IMR-90 (cell line): ENCODE measurements around the gene NES. TPM values are rescaled to one million over a fixed set of nuclear protein-coding genes. Genes with fewer than 3 reads are reported as not detected.

Experiments used
- ATAC-seq: fragments of 200-7000 bp; cut with Tn5 transposase; 2 replicates; pipeline ENCODE4 v1.9.1; 2020; ENCODE audit warnings: low read depth, mild to moderate bottlenecking, moderate library complexity
- BruUV-seq: library from RNA; stranded (reverse); fragments of 400-500 nt; replicated peaks from 2 replicates; lab custom pipeline; 2021; lab: Mats Ljungman, UMichigan
- CTCF ChIA-PET: fragments of 300-600 bp; formaldehyde crosslinking; extraction: SDS; loops from one replicate; lab custom pipeline; 2021; ENCODE audit warnings: antibody characterized with exemption; lab: Yijun Ruan, JAX
- POLR2A ChIA-PET: fragments of 300-600 bp; sonication (Branson Sonifier 250); formaldehyde crosslinking; loops from one replicate; lab custom pipeline; 2022; ENCODE audit warnings: antibody characterized with exemption; ENCODE audit not compliant: unreplicated experiment; lab: Charles Lee
- DNase-seq: peaks from one replicate; pipeline ENCODE4 v3.0.0; 2013
- H2AFZ ChIP-seq: replicated peaks from 2 replicates; pipeline ENCODE3; 2013; ENCODE audit warnings: low read length, mild to moderate bottlenecking; ENCODE audit not compliant: poor library complexity
- H2AK5ac ChIP-seq: 2 replicates; pipeline ENCODE4 v1.6.1; 2013; ENCODE audit warnings: low read depth, low read length, inconsistent platforms
- H2AK9ac ChIP-seq: replicated peaks from 2 replicates; pipeline ENCODE3; 2013; ENCODE audit warnings: mild to moderate bottlenecking, low read depth, low read length, moderate library complexity; ENCODE audit not compliant: poor library complexity
- H2BK120ac ChIP-seq: 2 replicates; pipeline ENCODE4 v1.6.1; 2013; ENCODE audit warnings: low read depth, low read length, inconsistent platforms
- H2BK15ac ChIP-seq: 3 replicates; pipeline ENCODE4 v1.6.1; 2013; ENCODE audit warnings: low read depth, low read length, inconsistent platforms
- H2BK20ac ChIP-seq: 2 replicates; pipeline ENCODE4 v1.6.1; 2013; ENCODE audit warnings: low read depth, mild to moderate bottlenecking, inconsistent platforms, low read length, moderate library complexity
- H2BK5ac ChIP-seq: 2 replicates; pipeline ENCODE4 v1.6.1; 2013; ENCODE audit warnings: mild to moderate bottlenecking, low read depth, low read length, inconsistent platforms; ENCODE audit not compliant: poor library complexity, severe bottlenecking
- H3K14ac ChIP-seq: replicated peaks from 2 replicates; pipeline ENCODE4 v1.6.1; 2013; ENCODE audit warnings: low read depth, low read length, inconsistent platforms
- H3K18ac ChIP-seq: 2 replicates; pipeline ENCODE4 v1.6.1; 2013; ENCODE audit warnings: low read depth, low read length, control low read depth
- H3K23ac ChIP-seq: 2 replicates; pipeline ENCODE4 v1.6.1; 2013; ENCODE audit warnings: low read depth, low read length, inconsistent platforms
- H3K27ac ChIP-seq: 2 replicates; pipeline ENCODE4 v1.5.1; 2013; ENCODE audit warnings: mild to moderate bottlenecking, control low read depth, low read length; ENCODE audit not compliant: insufficient read depth
- H3K27me3 ChIP-seq: 2 replicates; pipeline ENCODE4 v1.6.1; 2013; ENCODE audit warnings: low read length; ENCODE audit not compliant: control insufficient read depth, insufficient read depth
- H3K36me3 ChIP-seq: 2 replicates; pipeline ENCODE4 v1.6.1; 2013; ENCODE audit warnings: low read length, mixed read lengths; ENCODE audit not compliant: control insufficient read depth, insufficient read depth
- H3K4ac ChIP-seq: 2 replicates; pipeline ENCODE4 v1.6.1; 2013; ENCODE audit warnings: low read depth, low read length, inconsistent platforms
- H3K4me1 ChIP-seq: 2 replicates; pipeline ENCODE4 v1.6.1; 2013; ENCODE audit warnings: low read length, mixed read lengths; ENCODE audit not compliant: control insufficient read depth, insufficient read depth
- H3K4me2 ChIP-seq: 2 replicates; pipeline ENCODE4 v1.6.1; 2013; ENCODE audit warnings: low read depth, mild to moderate bottlenecking, control low read depth, low read length, moderate library complexity
- H3K4me3 ChIP-seq: 2 replicates; pipeline ENCODE4 v1.5.1; 2013; ENCODE audit warnings: low read depth, mild to moderate bottlenecking, control low read depth, low read length, moderate library complexity; ENCODE audit not compliant: insufficient read depth
- H3K56ac ChIP-seq: 2 replicates; pipeline ENCODE4 v1.6.1; 2013; ENCODE audit warnings: low read length, inconsistent platforms; ENCODE audit not compliant: insufficient read depth; ENCODE audit errors: extremely low read depth
- H3K79me1 ChIP-seq, 2 experiments: 2 replicates each; pipeline ENCODE4 v1.6.1; 2013; ENCODE audit warnings: low read length in 2 of 2, inconsistent platforms in 1 of 2, low read depth in 1 of 2
- H3K9ac ChIP-seq: 2 replicates; pipeline ENCODE4 v1.6.1; 2013; ENCODE audit warnings: low read depth, low read length, control low read depth
- H3K9me1 ChIP-seq: 2 replicates; pipeline ENCODE4 v1.6.1; 2013; ENCODE audit warnings: low read length, inconsistent platforms; ENCODE audit not compliant: insufficient read depth
- H3K9me3 ChIP-seq: 2 replicates; pipeline ENCODE4 v1.6.1; 2013; ENCODE audit warnings: low read length; ENCODE audit not compliant: control insufficient read depth, insufficient read depth
- H4K20me1 ChIP-seq: 2 replicates; pipeline ENCODE4 v1.6.1; 2013; ENCODE audit warnings: low read length, inconsistent platforms; ENCODE audit not compliant: insufficient read depth
- H4K5ac ChIP-seq: 2 replicates; pipeline ENCODE4 v1.6.1; 2013; ENCODE audit warnings: mild to moderate bottlenecking, low read depth, low read length, control low read depth
- H4K8ac ChIP-seq, 2 experiments: 2 replicates each; pipeline ENCODE4 v1.6.1; 2013; ENCODE audit warnings: low read depth in 2 of 2, low read length in 2 of 2, control low read depth in 1 of 2, inconsistent platforms in 1 of 2
- H4K91ac ChIP-seq: 2 replicates; pipeline ENCODE4 v1.6.1; 2013; ENCODE audit warnings: low read depth, low read length, inconsistent platforms; ENCODE audit not compliant: insufficient read depth
- BHLHE40 ChIP-seq: fragments of 150-350 bp; IDR thresholded peaks from 2 replicates; pipeline ENCODE4 v1.6.1; 2016; ENCODE audit warnings: mild to moderate bottlenecking, low read depth, low read length
- MAZ ChIP-seq: IDR thresholded peaks from 2 replicates; pipeline ENCODE4 v1.6.1; 2012; ENCODE audit warnings: low read depth, mild to moderate bottlenecking, low read length, improper control_type of control experiment, moderate library complexity, borderline replicate concordance
- NFE2L2 ChIP-seq: fragments of 150-350 bp; IDR thresholded peaks from 2 replicates; pipeline ENCODE4 v1.6.1; 2016; ENCODE audit warnings: low read depth, mild to moderate bottlenecking, low read length
- WGBS, 2 experiments: methylation state at CpG; one replicate each; pipeline versions ENCODE4 v1.1.5 to v1.1.7; 2013; ENCODE audit warnings: missing lambda C conversion rate in 2 of 2; ENCODE audit not compliant: insufficient read length in 1 of 2; ENCODE audit errors: extremely low coverage in 2 of 2; 5-methylcytosine and 5-hydroxymethylcytosine counted together
- dilution Hi-C: fragments of 300-500 bp; cut with HindIII; formaldehyde crosslinking; loops from one replicate; pipeline ENCODE4 v1.14.3; 2018; ENCODE audit warnings: low sequenced_read_pairs; ENCODE audit not compliant: unreplicated experiment
- in situ Hi-C: fragments of 300-500 bp; cut with MboI; formaldehyde crosslinking; loops from 3 replicates; pipeline ENCODE4 v1.14.3; 2019; ENCODE audit warnings: low sequenced_read_pairs, inconsistent platforms, mixed read lengths
- intact Hi-C: fragments of 100-400 bp; cut with micrococcal nuclease; formaldehyde crosslinking; loops from 2 replicates; pipeline ENCODE4 v1.10.0; 2022
- polyA plus RNA-seq, 3 experiments: library from polyadenylated mRNA; depleted of rRNA; stranded (reverse); fragments of >200 nt; gene quantifications; 2 replicates each; pipeline ENCODE4 v1.2.3, GENCODE V29; 2012; ENCODE audit warnings: low replicate concordance in 1 of 3
- total RNA-seq: library from RNA; depleted of rRNA; stranded (reverse); fragments of >200 nt; gene quantifications from 2 replicates; pipeline ENCODE4 v1.2.3, GENCODE V29; 2012

Gene NES
- total and polyA plus RNA-seq, 2 of the 4 experiments (the other 2 are of a cell fraction) = 25.3 to 40.1 TPM

GRCh38 chr1:156664046-156664766 is 13.0 kb downstream of the NES start:
- no peaks in the 10 kb centered on the region for H3K9me3 ChIP-seq
- peak overlapping the region; percentile 97 for H2BK20ac ChIP-seq
- dilution Hi-C loops (no loop called here), intact Hi-C loops (no loop called here), in situ Hi-C loops (no loop called here)
- CTCF ChIA-PET = interaction anchor here (1.1 kb wide), 1 partner anchor 13 kb away, joined by 3 read pairs; no protein-coding TSS in a partner anchor
- POLR2A ChIA-PET = interaction anchor here (0.6 to 2.1 kb wide), 3 partner anchors 9 to 17 kb away, joined by 3 to 22 read pairs (median 5); partner anchors contain the start of gene NES
- peak overlapping the region; percentile 97 for H2AK5ac ChIP-seq
- H3K36me3 ChIP-seq = no peaks in the 10 kb centered on the region
- H3K4me3 ChIP-seq = no peak overlapping the region
- H4K5ac ChIP-seq = peak overlapping the region; percentile 71
- peak overlapping the region; percentile 77 for H3K18ac ChIP-seq
- H3K14ac ChIP-seq = peak overlapping the region; percentile 89
- no peaks in the 10 kb centered on the region for H4K20me1 ChIP-seq
- BruUV-seq = no TSS peak
- peak overlapping the region; percentile 93 for H2AK9ac ChIP-seq
- H3K4me2 ChIP-seq = peak overlapping the region; percentile 26
- no peaks in the 10 kb centered on the region for H3K27me3 ChIP-seq
- peaks cover 28% of the 10 kb centered on the region for H3K9me1 ChIP-seq
- peak overlapping the region; percentile 76 for H3K27ac ChIP-seq
- peak overlapping the region; percentile 96 for H2BK120ac ChIP-seq
- H4K8ac ChIP-seq = peak overlapping the region; percentile 75 to 97; a peak in 3 of 4 replicates
- H3K4me1 ChIP-seq = peaks cover 66% of the 10 kb centered on the region
- H4K91ac ChIP-seq = peak overlapping the region; percentile 97
- H2AFZ ChIP-seq = peak overlapping the region; percentile 83
- H3K9ac ChIP-seq = peak overlapping the region; percentile 54
- ATAC-seq (peak; percentile 5; the same call in 1 of the 2 replicates), DNase-seq (peak; percentile 58)
- H2BK15ac ChIP-seq = peak overlapping the region; percentile 87; the same call in 2 of the 3 replicates
- H2BK5ac ChIP-seq = peak overlapping the region; percentile 95
- TF ChIP-seq BHLHE40 (0 out of 2 replicates have a peak, but pooled peaks have one; percentile 6), NFE2L2 (no peak), MAZ (peak; percentile 93)
- peaks cover 0 to 39% of the 10 kb centered on the region in 2 experiments; a peak in 2 of 4 replicates for H3K79me1 ChIP-seq
- WGBS, 2 experiments = no CpG with 5 or more reads among the region's 5 CpGs
- H3K23ac ChIP-seq = peak overlapping the region; percentile 73
- H3K56ac ChIP-seq = peak overlapping the region; percentile 80
- peak overlapping the region; percentile 87 for H3K4ac ChIP-seq
